Measurements from ENCODE around the gene SH3BP1. TPM values are rescaled to one million over a fixed set of nuclear protein-coding genes. Genes with fewer than 3 reads are reported as not detected.
A peak's percentile ranks its signal among the peaks of the same experiment; 100 is the strongest.

Gene SH3BP1
- total RNA-seq, 1 donor from 2014 or later: 34.1 TPM

DNA sequence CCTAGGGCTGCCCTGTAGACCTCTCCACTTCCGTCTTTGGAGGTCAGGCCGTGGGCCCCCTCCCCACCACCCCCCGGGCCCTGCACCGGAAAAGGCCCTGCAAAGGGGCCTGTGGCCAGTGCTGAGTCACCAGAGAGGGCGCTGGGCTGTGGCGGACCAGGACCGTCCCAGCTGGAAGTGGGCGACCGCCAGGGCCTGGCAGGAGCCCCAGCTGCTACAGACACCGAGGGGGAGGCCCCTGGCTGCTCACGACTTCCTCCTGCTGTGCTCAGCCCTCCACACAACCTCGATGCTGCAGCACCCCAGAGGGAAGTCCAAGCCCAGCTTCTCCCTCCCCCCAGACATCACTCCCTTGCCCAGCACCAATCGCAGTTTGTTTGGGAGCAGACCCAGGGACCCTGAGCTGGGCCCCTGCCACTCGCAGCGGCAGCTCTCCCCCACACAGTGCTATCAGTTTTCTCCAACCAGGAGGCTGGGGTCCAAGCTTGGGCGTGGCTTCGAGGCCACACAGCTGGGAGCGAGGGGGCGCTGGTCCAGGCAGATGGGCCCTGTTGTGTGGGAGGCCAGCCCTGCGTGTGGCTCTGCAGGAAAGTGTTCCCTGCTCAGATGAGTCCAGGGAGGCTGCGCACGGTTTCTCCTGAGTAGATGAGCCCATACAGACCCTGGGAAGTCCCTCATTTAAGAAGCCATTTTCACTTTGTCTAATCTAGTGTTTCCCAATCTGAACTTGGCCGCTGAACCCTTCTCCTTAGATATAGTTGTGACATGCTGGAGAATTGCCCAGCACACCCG lies 5.6 kb upstream of the SH3BP1 start:
- peaks cover 0 to 26% of the 10 kb centered on the region in 2 donors for H3K36me3 ChIP-seq
- peak overlapping the region; percentile 82 for H3K27ac ChIP-seq
- TF ChIP-seq, protein P1, sequence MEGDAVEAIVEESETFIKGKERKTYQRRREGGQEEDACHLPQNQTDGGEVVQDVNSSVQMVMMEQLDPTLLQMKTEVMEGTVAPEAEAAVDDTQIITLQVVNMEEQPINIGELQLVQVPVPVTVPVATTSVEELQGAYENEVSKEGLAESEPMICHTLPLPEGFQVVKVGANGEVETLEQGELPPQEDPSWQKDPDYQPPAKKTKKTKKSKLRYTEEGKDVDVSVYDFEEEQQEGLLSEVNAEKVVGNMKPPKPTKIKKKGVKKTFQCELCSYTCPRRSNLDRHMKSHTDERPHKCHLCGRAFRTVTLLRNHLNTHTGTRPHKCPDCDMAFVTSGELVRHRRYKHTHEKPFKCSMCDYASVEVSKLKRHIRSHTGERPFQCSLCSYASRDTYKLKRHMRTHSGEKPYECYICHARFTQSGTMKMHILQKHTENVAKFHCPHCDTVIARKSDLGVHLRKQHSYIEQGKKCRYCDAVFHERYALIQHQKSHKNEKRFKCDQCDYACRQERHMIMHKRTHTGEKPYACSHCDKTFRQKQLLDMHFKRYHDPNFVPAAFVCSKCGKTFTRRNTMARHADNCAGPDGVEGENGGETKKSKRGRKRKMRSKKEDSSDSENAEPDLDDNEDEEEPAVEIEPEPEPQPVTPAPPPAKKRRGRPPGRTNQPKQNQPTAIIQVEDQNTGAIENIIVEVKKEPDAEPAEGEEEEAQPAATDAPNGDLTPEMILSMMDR (IDR thresholded peaks at IDR 0.05): peak in 1 of 3 experiments; percentile 4
- peak in 1 of 2 donors; percentile 82 for TF ChIP-seq POLR2AphosphoS5 (IDR thresholded peaks at IDR 0.05; ENCODE audit: insufficient read depth in 1 of 2, low read depth in 1 of 2)
- no peak for TF ChIP-seq POLR2A (IDR thresholded peaks at IDR 0.05)
- peak overlapping the region; percentile 7 to 39 for H3K4me3 ChIP-seq
- peak in 1 of 2 donors; percentile 96 for DNase-seq (ENCODE audit: extremely low spot score in 2 of 2)
- no peaks in the 10 kb centered on the region for H3K27me3 ChIP-seq
- H3K9me3 ChIP-seq: no peaks in the 10 kb centered on the region
- H3K4me1 ChIP-seq: peaks cover 55% of the 10 kb centered on the region
- intact Hi-C loops (cut with DNase I): loop anchor here (5.0 kb wide), 1 partner anchor 38 kb away; no protein-coding TSS in a partner anchor

DNA sequence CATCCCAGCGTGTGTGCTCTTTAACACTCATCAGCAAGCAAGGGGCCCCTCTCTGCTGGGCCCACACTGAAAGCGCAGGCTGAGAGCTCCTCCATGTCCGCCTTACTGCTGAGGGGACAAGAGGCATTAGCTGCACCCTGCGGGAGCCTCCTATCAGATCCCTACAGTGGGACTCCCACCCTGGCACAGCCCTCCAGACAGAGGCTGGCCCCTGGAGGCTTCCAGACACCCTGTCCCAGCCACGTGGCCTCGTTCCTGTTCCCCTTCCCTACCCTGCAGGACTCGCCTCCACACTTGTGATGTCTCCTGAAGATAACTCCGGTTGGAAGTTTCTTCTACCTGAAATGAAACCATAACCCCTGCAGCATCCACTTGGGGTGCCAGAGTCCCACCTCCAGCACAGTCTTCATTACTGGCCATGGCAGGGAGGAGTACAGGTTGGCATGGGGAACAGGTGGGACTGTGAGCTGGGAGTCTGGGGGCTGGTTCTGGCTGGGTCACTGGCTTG lies 5.0 kb upstream of the SH3BP1 start:
- TF ChIP-seq, protein P1 (IDR thresholded peaks at IDR 0.05): no peak
- TF ChIP-seq POLR2AphosphoS5 (IDR thresholded peaks at IDR 0.05; ENCODE audit: insufficient read depth in 1 of 2, low read depth in 1 of 2) (no peak), POLR2A (IDR thresholded peaks at IDR 0.05) (no peak)
- intact Hi-C loops (cut with DNase I): loop anchor here (5.0 kb wide), 1 partner anchor 38 kb away; no protein-coding TSS in a partner anchor
- Histone ChIP-seq H3K36me3 (peaks cover 0 to 24% of the 10 kb centered on the region in 2 donors), H3K4me1 (peaks cover 60% of the 10 kb centered on the region), H3K27me3 (no peaks in the 10 kb centered on the region), H3K27ac (peak overlapping the region; percentile 82), H3K4me3 (peak overlapping the region; percentile 7 to 39), H3K9me3 (no peaks in the 10 kb centered on the region)
- no peak for DNase-seq (ENCODE audit: extremely low spot score in 2 of 2)

DNA sequence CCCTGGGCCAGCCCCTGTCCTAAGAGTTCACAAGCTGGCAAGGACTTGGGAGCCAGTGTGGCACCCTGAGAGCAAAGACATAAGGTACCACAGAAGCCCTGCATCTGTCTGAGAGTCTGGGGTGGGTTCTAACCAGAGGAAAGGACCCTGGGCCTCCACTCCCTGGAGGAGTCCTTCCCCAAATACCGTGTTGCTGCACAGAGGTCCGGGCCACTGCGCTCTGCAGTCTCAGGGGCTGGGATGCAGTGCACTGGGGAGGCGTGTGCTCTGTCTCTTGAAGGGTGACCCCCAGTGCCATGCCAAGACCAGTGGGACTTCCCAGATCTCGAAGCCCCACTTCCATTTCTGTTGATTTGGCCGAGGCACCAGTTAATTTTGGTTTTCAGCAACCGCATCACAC lies 4.3 kb upstream of the SH3BP1 start:
- intact Hi-C loops (cut with DNase I): no loop called here
- Histone ChIP-seq H3K36me3 (peaks cover 0 to 18% of the 10 kb centered on the region in 2 donors), H3K27me3 (no peaks in the 10 kb centered on the region), H3K9me3 (no peaks in the 10 kb centered on the region), H3K4me1 (peaks cover 66% of the 10 kb centered on the region), H3K4me3 (no peak overlapping the region), H3K27ac (peak overlapping the region; percentile 82)
- no peak for TF ChIP-seq POLR2A (IDR thresholded peaks at IDR 0.05)
- TF ChIP-seq POLR2AphosphoS5 (IDR thresholded peaks at IDR 0.05; ENCODE audit: insufficient read depth in 1 of 2, low read depth in 1 of 2): no peak
- TF ChIP-seq, protein P1 (IDR thresholded peaks at IDR 0.05): no peak
- no peak for DNase-seq (ENCODE audit: extremely low spot score in 2 of 2)

DNA sequence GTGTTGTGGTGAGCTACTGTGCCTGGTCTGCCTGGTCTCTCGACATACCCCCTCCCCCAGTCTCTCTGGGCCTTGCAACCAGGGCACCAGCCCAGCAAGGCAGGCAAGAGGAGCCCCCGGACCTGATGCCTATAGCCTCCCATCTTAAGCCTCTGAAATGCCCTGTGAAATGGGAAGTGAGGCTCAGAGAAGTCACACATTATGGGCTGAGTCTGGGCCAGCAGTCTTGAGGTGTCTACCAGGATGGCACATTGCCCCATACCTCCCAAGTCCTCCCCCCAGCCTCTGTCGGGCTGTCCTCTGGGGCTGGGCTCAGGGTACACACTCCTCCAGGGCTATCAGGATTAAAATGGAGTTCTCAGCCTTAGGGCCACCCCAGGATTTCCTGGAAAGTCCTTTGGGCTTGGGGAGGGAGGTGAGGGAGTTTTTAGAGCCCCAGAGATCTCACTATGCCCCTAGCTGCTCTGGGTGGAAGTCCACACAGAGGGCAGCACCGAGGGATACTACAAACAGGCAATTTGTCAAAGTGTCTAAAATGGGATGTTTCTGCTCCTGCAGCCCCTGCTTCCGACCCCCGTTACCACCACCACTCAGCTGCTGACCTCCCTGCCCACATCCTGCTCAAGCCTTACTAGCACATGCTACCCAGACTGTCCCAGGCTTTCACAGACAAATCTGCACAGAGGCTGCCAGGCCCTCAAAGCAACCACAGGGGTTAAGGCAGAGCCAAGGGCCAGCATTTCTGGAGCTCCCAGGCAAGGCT lies 3.1 kb upstream of the SH3BP1 start:
- DNase-seq (ENCODE audit: extremely low spot score in 2 of 2): no peak
- Histone ChIP-seq H3K36me3 (peaks cover 0 to 12% of the 10 kb centered on the region in 2 donors), H3K9me3 (no peaks in the 10 kb centered on the region), H3K4me3 (no peak overlapping the region), H3K27me3 (no peaks in the 10 kb centered on the region), H3K27ac (peak overlapping the region; percentile 5), H3K4me1 (peaks cover 78% of the 10 kb centered on the region)
- intact Hi-C loops (cut with DNase I): no loop called here
- TF ChIP-seq, protein P1 (IDR thresholded peaks at IDR 0.05): no peak
- TF ChIP-seq POLR2AphosphoS5 (IDR thresholded peaks at IDR 0.05; ENCODE audit: insufficient read depth in 1 of 2, low read depth in 1 of 2): no peak
- TF ChIP-seq POLR2A (IDR thresholded peaks at IDR 0.05): no peak
